Activated CD8-positive, alpha-beta T cell treated with anti-CD3 and anti-CD28 coated beads for 36 hours (primary cell): ENCODE results near the gene CAP1. TPM values are rescaled to one million over a fixed set of nuclear protein-coding genes. Genes with fewer than 3 reads are reported as not detected.

ENCODE experiments used
- ATAC-seq: fragments of 200-7000 bp; cut with Tn5 transposase; one replicate; pipeline ENCODE4 v1.10.0; 2021; ENCODE audit warnings: mild to moderate bottlenecking, moderate library complexity
- CTCF ChIA-PET: fragments of 350-600 bp; sonication (Branson Sonifier 250); formaldehyde crosslinking; loops from one replicate; lab custom pipeline; 2021; ENCODE audit warnings: antibody characterized with exemption; lab: Charles Lee
- POLR2A ChIA-PET: fragments of 350-600 bp; sonication (Branson Sonifier 250); formaldehyde crosslinking; loops from one replicate; lab custom pipeline; 2021; ENCODE audit warnings: antibody characterized with exemption; lab: Charles Lee
- DNase-seq: peaks from one replicate; pipeline ENCODE4 v3.0.0-alpha.2; 2020
- H3K27ac Mint-ChIP-seq: one replicate; pipeline ENCODE4 v1.8.0; 2021; ENCODE audit warnings: mild to moderate bottlenecking, mixed read lengths
- H3K27me3 Mint-ChIP-seq: one replicate; pipeline ENCODE4 v1.8.0; 2021; ENCODE audit warnings: mixed read lengths
- H3K36me3 Mint-ChIP-seq: one replicate; pipeline ENCODE4 v1.8.0; 2021; ENCODE audit warnings: low read depth, mixed read lengths
- H3K4me1 Mint-ChIP-seq: one replicate; pipeline ENCODE4 v1.8.0; 2021; ENCODE audit warnings: low read depth, mixed read lengths
- H3K4me3 Mint-ChIP-seq: one replicate; pipeline ENCODE4 v1.8.0; 2021; ENCODE audit warnings: mild to moderate bottlenecking, moderate library complexity, mixed read lengths
- H3K9me3 Mint-ChIP-seq: one replicate; pipeline ENCODE4 v1.8.0; 2021; ENCODE audit warnings: mixed read lengths
- CTCF ChIP-seq: fragments of 200-600 bp; IDR thresholded peaks from one replicate; pipeline ENCODE4 v1.8.0; 2022; ENCODE audit warnings: antibody characterized with exemption, mild to moderate bottlenecking
- intact Hi-C: fragments of 100-400 bp; cut with micrococcal nuclease; formaldehyde crosslinking; loops from one replicate; pipeline ENCODE4 v1.10.0; 2022
- total RNA-seq, 2 experiments: library from RNA; stranded (reverse); gene quantifications; one replicate each; pipeline ENCODE4 v1.2.3, GENCODE V29; 2021

The CAP1 gene
- total RNA-seq, result 100 to 1,000 TPM; 511 to 512 TPM

- CTCF ChIA-PET, result interaction anchor here (1.0 to 1.9 kb wide), 6 partner anchors 9 to 138 kb away, joined by 3 to 7 read pairs (median 4); no protein-coding TSS in a partner anchor
- no peak for TF ChIP-seq CTCF
- peaks cover 53% of the 10 kb centered on the region for H3K4me1 Mint-ChIP-seq
- peaks cover 39% of the 10 kb centered on the region for H3K36me3 Mint-ChIP-seq
- intact Hi-C loops, result no loop called here
- no peaks in the 10 kb centered on the region for H3K27me3 Mint-ChIP-seq
- peak within 1 kb of the TSS; percentile 97 for H3K27ac Mint-ChIP-seq
- peak; percentile 100 for DNase-seq
- POLR2A ChIA-PET, result interaction anchor here (0.7 to 2.6 kb wide), 11 partner anchors 9 to 302 kb away, joined by 3 to 11 read pairs (median 4); partner anchors contain the start of genes MFSD2A and PPIE
- H3K4me3 Mint-ChIP-seq, result peak within 1 kb of the TSS; percentile 94
- H3K9me3 Mint-ChIP-seq, result no peaks in the 10 kb centered on the region
- ATAC-seq, result peak; percentile 91
Measured at GRCh38 chr1:40040511-40041465, at the start of gene CAP1. CAP1 (plus strand) TSS chr1:40040729; CDS start chr1:40059347, 18,618 bp downstream.

GRCh38 chr1:39992234-39992633 is 48.3 kb upstream of the CAP1 start:
- ChIA-PET POLR2A (no interaction called here), CTCF (interaction anchor here (1.1 to 1.5 kb wide), 3 partner anchors 18 to 93 kb away, joined by 3 to 7 read pairs (median 6); no protein-coding TSS in a partner anchor)
- no peak overlapping the region for H3K27ac Mint-ChIP-seq
- H3K9me3 Mint-ChIP-seq, result no peaks in the 10 kb centered on the region
- no peaks in the 10 kb centered on the region for H3K27me3 Mint-ChIP-seq
- no peaks in the 10 kb centered on the region for H3K36me3 Mint-ChIP-seq
- no peak for ATAC-seq
- no peak for DNase-seq
- H3K4me1 Mint-ChIP-seq, result peaks cover 17% of the 10 kb centered on the region
- intact Hi-C loops, result no loop called here
- no peak for TF ChIP-seq CTCF
- H3K4me3 Mint-ChIP-seq, result no peak overlapping the region

- no peaks in the 10 kb centered on the region for H3K36me3 Mint-ChIP-seq
- H3K4me3 Mint-ChIP-seq, result no peak overlapping the region
- peaks cover 17% of the 10 kb centered on the region for H3K4me1 Mint-ChIP-seq
- no peak overlapping the region for H3K27ac Mint-ChIP-seq
- ChIA-PET POLR2A (no interaction called here), CTCF (interaction anchor here (1.7 kb wide), 1 partner anchor 19 kb away, joined by 5 read pairs; no protein-coding TSS in a partner anchor)
- no peak for ATAC-seq
- no peak for TF ChIP-seq CTCF
- no peaks in the 10 kb centered on the region for H3K9me3 Mint-ChIP-seq
- intact Hi-C loops, result no loop called here
- H3K27me3 Mint-ChIP-seq, result no peaks in the 10 kb centered on the region
- DNase-seq, result no peak
Measured at GRCh38 chr1:39992888-39993287, 47.6 kb upstream of the CAP1 start.

GRCh38 chr1:39995973-39996393 is 44.5 kb upstream of the CAP1 start:
- no peak overlapping the region for H3K27ac Mint-ChIP-seq
- H3K36me3 Mint-ChIP-seq, result no peaks in the 10 kb centered on the region
- peaks cover 17% of the 10 kb centered on the region for H3K4me1 Mint-ChIP-seq
- ATAC-seq (peak; percentile 97), DNase-seq (peak; percentile 41)
- TF ChIP-seq CTCF, result no peak
- POLR2A ChIA-PET, result no interaction called here
- no peak overlapping the region for H3K4me3 Mint-ChIP-seq
- H3K9me3 Mint-ChIP-seq, result no peaks in the 10 kb centered on the region
- intact Hi-C loops, result no loop called here
- no peaks in the 10 kb centered on the region for H3K27me3 Mint-ChIP-seq
- CTCF ChIA-PET, result interaction anchor here (2.4 to 3.3 kb wide), 2 partner anchors 22 to 77 kb away, joined by 9 read pairs; no protein-coding TSS in a partner anchor
